GM21360 (cell line): ENCODE measurements around the gene MROH2A.

Source experiments
- ATAC-seq: cut with Tn5 transposase; IDR thresholded peaks from one replicate; pipeline ENCODE4 v1.9.1; 2021; ENCODE audit warnings: mild to moderate bottlenecking, moderate library complexity; ENCODE audit not compliant: unreplicated experiment

Gene MROH2A

DNA sequence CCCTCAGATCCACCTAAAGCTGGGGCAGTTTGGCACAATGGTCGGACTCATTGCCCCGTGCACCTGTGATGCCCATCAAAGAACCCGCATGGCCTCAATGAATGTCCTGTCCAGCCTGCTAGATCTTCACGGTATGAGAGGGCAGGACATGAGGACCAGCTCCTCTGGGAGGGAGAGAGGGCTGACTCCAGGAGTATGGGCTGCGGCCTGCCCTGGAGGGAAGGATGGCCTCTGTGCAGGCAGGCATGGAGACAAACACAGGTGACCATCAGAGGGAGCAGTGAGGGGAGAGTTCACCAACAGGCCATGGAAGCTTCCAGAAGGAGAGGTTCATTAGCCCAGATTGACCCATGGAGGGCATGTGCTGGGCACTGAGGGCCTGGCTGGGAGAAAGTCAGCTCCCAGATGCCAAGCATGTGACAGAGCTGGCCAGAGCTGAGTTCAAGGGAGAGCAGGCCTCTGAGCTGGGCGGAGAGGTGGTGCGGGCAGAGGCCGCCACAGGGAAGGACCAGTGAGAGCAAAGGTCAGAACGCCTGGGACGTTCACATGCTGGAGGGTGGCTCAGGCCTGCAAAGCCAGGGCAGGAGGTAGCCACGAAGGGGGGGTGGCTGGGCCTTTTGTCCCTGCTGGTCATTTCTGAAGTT is 40.0 kb downstream of the MROH2A start:
- no peak for ATAC-seq

- no peak for ATAC-seq
Observed at GRCh38 chr2:233818639-233819621, 40.8 kb downstream of the MROH2A start.

GRCh38 chr2:233819884-233820773 is 42.0 kb downstream of the MROH2A start:
- ATAC-seq = no peak

GRCh38 chr2:233820774-233821105 is 42.6 kb downstream of the MROH2A start:
- ATAC-seq = no peak

GRCh38 chr2:233821196-233821595 is 43.1 kb downstream of the MROH2A start:
- no peak for ATAC-seq

DNA sequence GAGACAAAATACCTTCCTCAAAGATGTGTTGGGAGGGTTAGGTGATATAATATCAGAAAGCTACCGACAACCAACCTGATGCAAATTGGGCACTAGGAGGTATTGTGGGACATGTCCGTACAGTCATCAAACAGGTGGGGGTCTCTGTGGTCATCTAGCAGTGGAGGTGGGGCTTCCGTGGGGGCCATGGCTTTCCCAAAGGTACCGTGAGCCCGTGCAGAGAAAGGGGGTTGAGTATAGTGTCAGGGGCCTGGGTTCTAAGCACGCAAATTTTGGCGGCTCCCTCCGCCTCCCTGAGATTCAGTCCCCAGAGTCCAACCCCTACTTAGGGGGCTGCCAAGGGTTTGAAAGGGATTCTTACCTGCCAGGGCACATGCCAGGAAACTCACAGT is 43.6 kb downstream of the MROH2A start:
- no peak for ATAC-seq

DNA sequence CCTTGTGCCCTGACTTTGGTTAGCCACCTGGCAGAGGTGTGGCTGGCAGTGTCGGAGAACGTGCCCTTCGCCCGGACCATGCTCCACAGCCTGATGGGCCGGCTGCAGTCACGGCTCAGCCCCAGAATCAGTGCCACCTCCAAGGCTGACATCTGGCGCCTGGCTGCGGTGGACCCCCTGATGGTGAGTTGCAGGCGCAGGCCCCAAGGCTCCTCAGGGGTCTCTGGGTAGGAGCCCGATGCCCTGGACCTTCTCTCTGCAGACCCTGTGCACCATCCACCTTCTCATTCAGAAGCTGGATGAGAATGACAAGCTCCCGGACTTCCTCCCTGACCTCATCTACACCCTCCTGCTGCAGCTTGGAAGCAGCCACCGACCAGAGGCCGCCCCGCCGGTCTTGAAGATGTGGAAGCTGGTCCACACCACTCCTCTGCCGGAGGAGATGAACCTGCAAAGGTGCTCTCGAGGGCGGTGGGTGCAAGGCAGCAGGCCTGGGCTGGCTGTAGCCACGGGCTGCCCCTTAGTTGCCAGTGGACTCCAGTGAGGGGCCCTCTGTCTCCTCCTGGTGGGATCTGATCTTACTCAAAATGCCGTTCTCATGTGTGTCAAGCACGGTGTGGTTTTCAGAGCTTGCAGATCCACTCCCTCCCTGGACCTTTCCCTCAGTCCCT is 44.1 kb downstream of the MROH2A start:
- ATAC-seq = no peak

DNA sequence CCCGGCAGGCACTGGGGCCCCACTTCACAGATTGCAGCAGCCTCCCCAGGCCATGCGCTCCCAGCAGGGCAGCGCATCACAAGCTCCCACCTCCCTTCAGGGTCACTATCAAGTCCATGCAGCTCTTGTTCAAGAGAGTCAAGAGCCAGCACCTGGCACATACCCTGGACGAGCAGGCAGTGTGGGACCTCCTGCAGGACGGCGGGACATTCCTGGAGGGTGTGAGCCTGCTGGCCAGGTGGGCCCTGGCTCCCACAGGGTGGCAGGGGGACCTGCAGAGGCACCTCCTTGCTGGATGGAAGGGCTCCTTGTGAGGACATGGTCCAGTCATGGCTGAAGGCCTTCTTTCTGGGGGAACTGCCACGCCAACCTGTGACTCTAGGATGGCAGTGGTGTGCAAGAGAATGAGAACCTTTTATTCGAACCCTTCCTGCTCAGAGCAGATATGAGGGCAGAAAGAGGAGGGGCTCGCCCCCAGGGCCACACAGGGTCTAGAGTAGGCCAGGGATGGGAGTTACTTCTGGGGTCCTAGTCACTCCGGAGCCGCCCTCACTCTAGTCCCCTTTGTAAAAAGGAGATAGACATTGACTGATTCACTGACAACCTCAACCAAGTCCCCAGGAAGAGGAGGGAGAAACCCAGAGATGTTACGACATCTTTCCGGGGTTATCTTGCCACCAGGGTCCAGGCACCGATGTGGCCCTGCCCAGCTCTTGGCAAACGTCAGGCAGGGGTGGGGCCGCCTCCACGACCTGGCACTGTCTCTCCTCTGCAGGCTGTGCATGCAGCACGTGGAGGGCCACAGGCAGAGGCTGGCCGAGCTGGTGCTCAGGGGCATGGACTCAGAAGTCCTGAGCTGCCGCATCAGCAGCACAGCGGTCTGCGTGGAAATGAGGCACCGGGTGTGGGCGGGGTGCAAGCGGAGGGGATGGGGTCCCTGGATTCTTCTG is 44.9 kb downstream of the MROH2A start:
- no peak for ATAC-seq

GRCh38 chr2:233823731-233824121 is 45.6 kb downstream of the MROH2A start:
- no peak for ATAC-seq

- ATAC-seq = no peak
Observed at GRCh38 chr2:233824373-233824772, 46.2 kb downstream of the MROH2A start.

DNA sequence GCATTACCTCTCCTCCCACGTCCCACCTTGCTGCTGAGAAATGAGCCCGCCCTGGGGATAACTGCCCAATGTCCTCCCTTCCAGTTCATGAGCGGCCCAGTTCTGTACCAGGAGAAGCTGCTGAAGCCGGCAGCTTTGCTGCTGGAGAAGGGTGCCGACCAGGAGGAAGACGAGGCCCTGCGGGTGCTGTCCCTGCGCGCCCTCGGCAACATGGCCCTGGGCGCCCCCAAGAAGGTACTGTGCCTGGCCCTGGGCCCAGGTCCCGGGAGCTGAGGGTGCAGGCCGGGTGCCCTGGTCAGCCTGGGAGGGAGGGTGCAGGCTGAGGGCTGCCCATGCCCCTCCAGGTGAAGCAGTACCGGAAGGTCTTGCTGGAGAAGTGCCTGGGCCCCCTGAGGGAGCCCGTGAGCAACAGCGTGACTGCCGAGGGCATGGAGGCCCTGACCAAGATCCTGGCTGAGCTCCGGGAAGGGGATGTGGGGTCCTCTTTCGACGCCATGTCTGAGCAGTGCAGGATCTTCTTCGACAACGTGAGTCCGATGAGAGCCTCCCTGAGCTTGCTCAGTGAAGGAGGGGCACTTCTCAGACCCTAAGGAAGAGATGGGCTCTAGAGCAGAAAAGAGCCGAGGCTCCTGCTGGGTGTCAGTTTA is 50.5 kb downstream of the MROH2A start:
- no peak for ATAC-seq

- ATAC-seq = no peak
Observed at GRCh38 chr2:233829193-233830110, 51.3 kb downstream of the MROH2A start.

- ATAC-seq = no peak
Observed at GRCh38 chr2:233830111-233830802, 52.1 kb downstream of the MROH2A start.

GRCh38 chr2:233831011-233831721 is 53.0 kb downstream of the MROH2A start:
- no peak for ATAC-seq

- no peak for ATAC-seq
Observed at GRCh38 chr2:233831861-233832260, 53.7 kb downstream of the MROH2A start.

DNA sequence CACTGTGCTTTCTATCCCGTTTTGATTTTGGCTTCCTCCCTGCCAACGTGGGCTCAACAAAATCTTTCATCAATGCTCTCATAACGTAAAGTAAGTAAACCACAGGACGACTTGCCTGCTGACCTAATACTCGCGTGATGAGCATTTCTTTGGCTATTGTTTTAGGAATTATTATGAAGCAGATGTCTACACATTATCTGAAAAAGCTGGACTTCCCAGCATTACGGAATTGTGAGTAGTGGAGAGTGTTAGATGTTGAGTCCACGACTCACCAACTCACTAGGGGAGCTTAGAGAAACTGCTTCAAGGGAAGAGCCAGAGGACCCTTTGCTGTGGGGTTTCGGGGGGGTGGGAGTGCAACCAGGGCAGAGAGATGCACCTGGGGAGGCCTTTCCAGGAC is 54.3 kb downstream of the MROH2A start:
- ATAC-seq = no peak

- no peak for ATAC-seq
Observed at GRCh38 chr2:233832869-233833311, 54.8 kb downstream of the MROH2A start.
